SW 1271 (cell line): ENCODE measurements around the gene UACA.

ENCODE experiments used
- DNase-seq, 2 experiments: peaks; one replicate each; lab custom pipeline; 2025; lab: John Stamatoyannopoulos, UW

Gene UACA

GRCh38 chr15:70783041-70783440, 19.7 kb upstream of the UACA start:
- DNase-seq, result no peak

GRCh38 chr15:70781236-70781635, 17.9 kb upstream of the UACA start:
- no peak for DNase-seq

- DNase-seq, result peak; percentile 14 to 56
Measured at GRCh38 chr15:70778258-70779076, 15.1 kb upstream of the UACA start.

GRCh38 chr15:70777170-70777926, 14.0 kb upstream of the UACA start:
- DNase-seq, result no peak

GRCh38 chr15:70775160-70775559, 11.8 kb upstream of the UACA start:
- peak; percentile 15 to 80 for DNase-seq

- no peak for DNase-seq
Measured at GRCh38 chr15:70772402-70772801, 9.0 kb upstream of the UACA start.

- DNase-seq, result no peak
Measured at GRCh38 chr15:70770863-70771262, 7.5 kb upstream of the UACA start.

- DNase-seq, result no peak
Measured at GRCh38 chr15:70768257-70768883, 5.0 kb upstream of the UACA start.

- DNase-seq, result no peak
Measured at GRCh38 chr15:70767667-70768066, 4.3 kb upstream of the UACA start.

GRCh38 chr15:70766597-70766996, 3.2 kb upstream of the UACA start:
- no peak for DNase-seq

- no peak for DNase-seq
Measured at GRCh38 chr15:70765504-70766281, 2.3 kb upstream of the UACA start.

- DNase-seq, result no peak
Measured at GRCh38 chr15:70763950-70764730, 782 bp upstream of the UACA start.

- DNase-seq, result peak; percentile 23 to 68
Measured at GRCh38 chr15:70762469-70763119, 764 bp downstream of the UACA start.

GRCh38 chr15:70761931-70762468, 1.4 kb downstream of the UACA start:
- peak in 1 of 2 experiments; percentile 68 for DNase-seq

GRCh38 chr15:70761046-70761445, 2.3 kb downstream of the UACA start:
- peak in 1 of 2 experiments; percentile 42 for DNase-seq

- DNase-seq, result no peak
Measured at GRCh38 chr15:70758790-70759462, 4.4 kb downstream of the UACA start.

GRCh38 chr15:70757627-70758026, 5.7 kb downstream of the UACA start:
- DNase-seq, result no peak

- no peak for DNase-seq
Measured at GRCh38 chr15:70754862-70755261, 8.5 kb downstream of the UACA start.

- no peak for DNase-seq
Measured at GRCh38 chr15:70753101-70753829, 10.1 kb downstream of the UACA start.
